Karpas-422 (cell line): ENCODE results near the gene PLA2G4D. TPM values are rescaled to one million over a fixed set of nuclear protein-coding genes. Genes with fewer than 3 reads are reported as not detected.
"Not testable (repeated sequence)": the region's sequence is repeated elsewhere in the genome, so short reads cannot be mapped to it uniquely, and the experiment has no call there.

Experiments used
- DNase-seq: peaks from one replicate; pipeline ENCODE4 v3.0.0-alpha.2; 2015
- H2AFZ ChIP-seq: fragments of 200-600 bp; sonication (generic); 2 replicates; pipeline ENCODE4 v1.6.1; 2014; ENCODE audit warnings: antibody characterized with exemption, low read length, mixed read lengths
- H3K27ac ChIP-seq: fragments of 200-600 bp; sonication (generic); 2 replicates; pipeline ENCODE4 v1.5.1; 2014; ENCODE audit warnings: mild to moderate bottlenecking, low read length, moderate library complexity
- H3K27me3 ChIP-seq: fragments of 200-600 bp; sonication (generic); 2 replicates; pipeline ENCODE4 v1.6.1; 2014; ENCODE audit warnings: low read length, mixed read lengths
- H3K36me3 ChIP-seq: fragments of 200-600 bp; sonication (generic); 2 replicates; pipeline ENCODE4 v1.6.1; 2014; ENCODE audit warnings: low read length, mixed read lengths; ENCODE audit not compliant: insufficient read depth
- H3K4me1 ChIP-seq: fragments of 200-600 bp; sonication (generic); 2 replicates; pipeline ENCODE4 v1.6.1; 2014; ENCODE audit warnings: mild to moderate bottlenecking, low read length, mixed read lengths
- H3K4me2 ChIP-seq: fragments of 200-600 bp; sonication (generic); 2 replicates; pipeline ENCODE4 v1.6.1; 2014; ENCODE audit warnings: low read length, low read depth, mild to moderate bottlenecking; ENCODE audit not compliant: poor library complexity, severe bottlenecking
- H3K4me3 ChIP-seq: fragments of 200-600 bp; sonication (generic); 2 replicates; pipeline ENCODE4 v1.5.1; 2014; ENCODE audit warnings: mild to moderate bottlenecking, antibody characterized with exemption, low read length, mixed read lengths
- H3K79me2 ChIP-seq: fragments of 200-600 bp; sonication (generic); 2 replicates; pipeline ENCODE4 v1.6.1; 2014; ENCODE audit warnings: mild to moderate bottlenecking, low read length, mixed read lengths
- H3K9ac ChIP-seq: fragments of 200-600 bp; sonication (generic); 2 replicates; pipeline ENCODE4 v1.6.0; 2014; ENCODE audit warnings: low read length
- H3K9me2 ChIP-seq: fragments of 200-600 bp; sonication (generic), shearing (Covaris generic); replicated peaks from 2 replicates; pipeline ENCODE4 v1.6.0; 2014; ENCODE audit warnings: mild to moderate bottlenecking, low read length, moderate library complexity; ENCODE audit not compliant: insufficient read depth
- H3K9me3 ChIP-seq: fragments of 300-700, 200-600 bp; sonication (generic); 2 replicates; pipeline ENCODE4 v1.6.1; 2014; ENCODE audit warnings: low read length, mixed read lengths
- H4K20me1 ChIP-seq: fragments of 200-600 bp; sonication (generic); 2 replicates; pipeline ENCODE4 v1.6.1; 2014; ENCODE audit warnings: mild to moderate bottlenecking, antibody characterized with exemption, low read length, low read depth; ENCODE audit not compliant: insufficient read depth
- total RNA-seq: library from RNA; depleted of rRNA; stranded (reverse); fragments of >200 nt; shearing (Covaris generic); gene quantifications from 2 replicates; pipeline ENCODE4 v1.2.3, GENCODE V29; 2014; ENCODE audit warnings: low replicate concordance

The PLA2G4D gene
- total RNA-seq, 1 experiment from 2014 or later, result not detected

- Histone ChIP-seq H3K27ac (no peak overlapping the region), H3K4me2 (no peak overlapping the region), H3K9me2 (no peaks in the 10 kb centered on the region), H2AFZ (no peak overlapping the region), H3K79me2 (no peaks in the 10 kb centered on the region), H3K36me3 (no peaks in the 10 kb centered on the region), H3K27me3 (no peaks in the 10 kb centered on the region), H3K9me3 (no peaks in the 10 kb centered on the region), H3K4me3 (no peak overlapping the region), H3K4me1 (peaks cover 19% of the 10 kb centered on the region), H3K9ac (no peak overlapping the region), H4K20me1 (no peaks in the 10 kb centered on the region)
- DNase-seq, result no peak
Observed at GRCh38 chr15:42102646-42103235, 8.4 kb upstream of the PLA2G4D start.

GRCh38 chr15:42101861-42102260, 7.5 kb upstream of the PLA2G4D start:
- Histone ChIP-seq H3K4me1 (peaks cover 12% of the 10 kb centered on the region), H3K36me3 (no peaks in the 10 kb centered on the region), H3K79me2 (no peaks in the 10 kb centered on the region), H2AFZ (no peak overlapping the region), H3K9ac (no peak overlapping the region), H3K9me3 (no peaks in the 10 kb centered on the region), H3K4me3 (no peak overlapping the region), H3K27ac (no peak overlapping the region), H3K9me2 (no peaks in the 10 kb centered on the region), H3K4me2 (no peak overlapping the region), H3K27me3 (no peaks in the 10 kb centered on the region), H4K20me1 (no peaks in the 10 kb centered on the region)
- no peak for DNase-seq

GRCh38 chr15:42100021-42100800, 5.8 kb upstream of the PLA2G4D start:
- Histone ChIP-seq H3K9ac (no peak overlapping the region), H3K4me2 (no peak overlapping the region), H3K4me1 (peaks cover 4% of the 10 kb centered on the region; the same call in 1 of the 2 replicates), H3K27me3 (no peaks in the 10 kb centered on the region), H3K36me3 (no peaks in the 10 kb centered on the region), H4K20me1 (no peaks in the 10 kb centered on the region), H3K4me3 (no peak overlapping the region), H3K79me2 (no peaks in the 10 kb centered on the region), H2AFZ (no peak overlapping the region), H3K27ac (no peak overlapping the region), H3K9me2 (no peaks in the 10 kb centered on the region), H3K9me3 (no peaks in the 10 kb centered on the region)
- DNase-seq, result no peak

- DNase-seq, result no peak
- Histone ChIP-seq H3K9ac (no peak overlapping the region), H3K4me2 (no peak overlapping the region), H3K79me2 (no peaks in the 10 kb centered on the region), H3K36me3 (no peaks in the 10 kb centered on the region), H3K9me2 (no peaks in the 10 kb centered on the region), H3K27me3 (no peaks in the 10 kb centered on the region), H4K20me1 (no peaks in the 10 kb centered on the region), H3K9me3 (no peaks in the 10 kb centered on the region), H2AFZ (no peak overlapping the region), H3K4me3 (no peak overlapping the region), H3K4me1 (peaks cover 10% of the 10 kb centered on the region), H3K27ac (no peak overlapping the region)
Observed at GRCh38 chr15:42097018-42097417, 2.7 kb upstream of the PLA2G4D start.

- Histone ChIP-seq H3K4me3 (no peak overlapping the region), H3K4me2 (no peak overlapping the region), H3K9me2 (no peaks in the 10 kb centered on the region), H4K20me1 (no peaks in the 10 kb centered on the region), H3K79me2 (no peaks in the 10 kb centered on the region), H3K27me3 (no peaks in the 10 kb centered on the region), H3K27ac (no peak overlapping the region), H3K9me3 (no peaks in the 10 kb centered on the region), H3K36me3 (no peaks in the 10 kb centered on the region), H3K4me1 (peaks cover 12% of the 10 kb centered on the region), H2AFZ (no peak overlapping the region), H3K9ac (no peak overlapping the region)
- DNase-seq, result no peak
Observed at GRCh38 chr15:42093966-42094365, 396 bp downstream of the PLA2G4D start.

GRCh38 chr15:42092398-42093318, 1.7 kb downstream of the PLA2G4D start:
- Histone ChIP-seq H3K9ac (no peak overlapping the region), H3K27me3 (no peaks in the 10 kb centered on the region), H2AFZ (no peak overlapping the region), H3K9me3 (no peaks in the 10 kb centered on the region), H3K4me1 (peaks cover 12% of the 10 kb centered on the region), H3K9me2 (no peaks in the 10 kb centered on the region), H3K4me3 (no peak overlapping the region), H3K4me2 (peak overlapping the region; percentile 27), H3K79me2 (no peaks in the 10 kb centered on the region), H4K20me1 (no peaks in the 10 kb centered on the region), H3K27ac (no peak overlapping the region), H3K36me3 (no peaks in the 10 kb centered on the region)
- DNase-seq, result peak; percentile 57

- not testable (repeated sequence) for H3K9ac ChIP-seq, H3K27ac ChIP-seq, H3K36me3 ChIP-seq, H3K9me2 ChIP-seq, H3K79me2 ChIP-seq, H3K9me3 ChIP-seq, H2AFZ ChIP-seq, H4K20me1 ChIP-seq, H3K27me3 ChIP-seq, DNase-seq, H3K4me3 ChIP-seq
- Histone ChIP-seq H3K4me1 (peaks cover 12% of the 10 kb centered on the region), H3K4me2 (peak overlapping the region; percentile 27)
Observed at GRCh38 chr15:42091753-42092397, 2.5 kb downstream of the PLA2G4D start.
